H1 (cell line): ENCODE measurements around the gene HIPK2.
A peak's percentile ranks its signal among the peaks of the same experiment; 100 is the strongest.

Source experiments
- CEBPB ChIP-seq: IDR thresholded peaks from 2 replicates; pipeline ENCODE4 v1.6.1; 2012; ENCODE audit warnings: low read depth, low read length
- CTBP2 ChIP-seq: IDR thresholded peaks from 2 replicates; pipeline ENCODE4 v1.7.0; 2011; ENCODE audit warnings: borderline replicate concordance, mild to moderate bottlenecking, moderate library complexity, mixed read lengths, low read length; ENCODE audit not compliant: insufficient read depth, insufficient read length
- EP300 ChIP-seq, 2 experiments: IDR thresholded peaks; 1 replicate in 1 of 2; 2 replicates in 1 of 2; pipeline ENCODE4 v1.6.1; 2011 to 2012; ENCODE audit warnings: low read depth in 2 of 2, low read length in 2 of 2, mild to moderate bottlenecking in 2 of 2, borderline replicate concordance in 1 of 2, inconsistent platforms in 1 of 2, moderate library complexity in 1 of 2
- JUN ChIP-seq: IDR thresholded peaks from 2 replicates; pipeline ENCODE4 v1.6.1; 2011; ENCODE audit warnings: low read depth, mild to moderate bottlenecking, improper control_type of control experiment, low read length
- MAFK ChIP-seq: IDR thresholded peaks from 2 replicates; pipeline ENCODE4 v1.6.1; 2012; ENCODE audit warnings: low read depth, mild to moderate bottlenecking, improper control_type of control experiment, low read length
- POLR2AphosphoS5 ChIP-seq: IDR thresholded peaks from 2 replicates; pipeline ENCODE4 v1.6.1; 2011; ENCODE audit warnings: low read depth, low read length
- SIN3A ChIP-seq, 2 experiments: IDR thresholded peaks in 1 of 2; conservative IDR thresholded peaks in 1 of 2; 2 replicates each; pipeline ENCODE4 v1.6.1; 2011 to 2012; ENCODE audit warnings: low read length in 2 of 2, improper control_type of control experiment in 1 of 2, low read depth in 1 of 2, mild to moderate bottlenecking in 1 of 2
- TBP ChIP-seq: IDR thresholded peaks from 2 replicates; pipeline ENCODE4 v1.6.1; 2011; ENCODE audit warnings: low read depth, low read length, improper control_type of control experiment
- TF ChIP-seq, protein P1 (sequence below), 3 experiments: IDR thresholded peaks; 1 replicate in 2 of 3; 2 replicates in 1 of 3; pipeline versions ENCODE4 v1.5.1 to v1.6.1; 2011; ENCODE audit warnings: low read length in 3 of 3, mild to moderate bottlenecking in 3 of 3, inconsistent platforms in 2 of 3, low read depth in 1 of 3, moderate library complexity in 1 of 3; ENCODE audit not compliant: insufficient read depth in 1 of 3; ENCODE audit errors: control extremely low read depth in 1 of 3
- TF ChIP-seq, protein P2 (sequence below): IDR thresholded peaks from 2 replicates; pipeline ENCODE4 v1.6.1; 2012; ENCODE audit warnings: inconsistent platforms

DNA sequence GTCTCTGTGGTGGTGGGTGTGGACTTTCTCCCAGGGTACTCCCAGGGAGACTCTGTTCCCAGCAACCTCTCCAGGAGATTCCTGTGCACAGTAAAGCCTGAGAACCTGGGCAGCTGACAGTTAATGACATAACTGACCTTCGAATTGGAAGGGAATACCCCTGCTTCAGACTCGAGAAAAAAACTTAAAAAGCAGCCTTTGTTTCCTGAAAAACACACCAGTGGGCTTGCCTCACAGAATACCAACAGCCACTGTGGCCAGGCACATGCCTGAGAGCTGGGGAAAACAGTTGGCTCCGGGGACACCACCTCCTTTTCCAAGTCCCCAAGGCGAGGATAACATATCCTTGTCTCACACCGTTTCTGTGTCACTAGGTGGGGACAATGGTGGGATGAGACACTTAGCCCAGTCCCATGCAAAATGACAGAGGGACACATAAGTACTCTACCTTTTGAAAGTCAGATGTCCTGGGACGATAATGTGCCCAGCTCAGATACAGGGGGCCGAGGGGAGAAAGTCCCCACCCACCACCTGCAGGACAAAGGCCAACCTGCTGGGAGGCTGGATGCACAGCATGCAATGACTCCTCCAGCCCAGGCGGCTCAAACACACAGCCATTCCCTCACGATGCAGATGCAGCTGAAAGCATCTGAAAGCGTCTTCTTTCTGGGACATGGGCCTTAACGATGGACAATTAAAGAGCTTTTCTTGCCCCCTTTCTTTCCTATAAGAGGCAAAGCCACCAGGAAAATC lies 65.6 kb downstream of the HIPK2 start:
- TF ChIP-seq, protein P1, sequence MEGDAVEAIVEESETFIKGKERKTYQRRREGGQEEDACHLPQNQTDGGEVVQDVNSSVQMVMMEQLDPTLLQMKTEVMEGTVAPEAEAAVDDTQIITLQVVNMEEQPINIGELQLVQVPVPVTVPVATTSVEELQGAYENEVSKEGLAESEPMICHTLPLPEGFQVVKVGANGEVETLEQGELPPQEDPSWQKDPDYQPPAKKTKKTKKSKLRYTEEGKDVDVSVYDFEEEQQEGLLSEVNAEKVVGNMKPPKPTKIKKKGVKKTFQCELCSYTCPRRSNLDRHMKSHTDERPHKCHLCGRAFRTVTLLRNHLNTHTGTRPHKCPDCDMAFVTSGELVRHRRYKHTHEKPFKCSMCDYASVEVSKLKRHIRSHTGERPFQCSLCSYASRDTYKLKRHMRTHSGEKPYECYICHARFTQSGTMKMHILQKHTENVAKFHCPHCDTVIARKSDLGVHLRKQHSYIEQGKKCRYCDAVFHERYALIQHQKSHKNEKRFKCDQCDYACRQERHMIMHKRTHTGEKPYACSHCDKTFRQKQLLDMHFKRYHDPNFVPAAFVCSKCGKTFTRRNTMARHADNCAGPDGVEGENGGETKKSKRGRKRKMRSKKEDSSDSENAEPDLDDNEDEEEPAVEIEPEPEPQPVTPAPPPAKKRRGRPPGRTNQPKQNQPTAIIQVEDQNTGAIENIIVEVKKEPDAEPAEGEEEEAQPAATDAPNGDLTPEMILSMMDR (IDR thresholded peaks at IDR 0.05; ENCODE audit: control extremely low read depth in 1 of 3, insufficient read depth in 1 of 3, low read depth in 1 of 3, low read length in 3 of 3), result no peak
- TF ChIP-seq CTBP2 (peak; percentile 11), POLR2AphosphoS5 (no peak), TBP (no peak), JUN (no peak), MAFK (no peak), CEBPB (no peak), EP300 (IDR thresholded peaks at IDR 0.05; ENCODE audit: borderline replicate concordance in 1 of 2, low read depth in 2 of 2, low read length in 2 of 2) (no peak), SIN3A (conservative IDR thresholded peaks at IDR 0.05 in 1 of 2, IDR thresholded peaks at IDR 0.05 in 1 of 2; ENCODE audit: low read depth in 1 of 2, low read length in 2 of 2) (no peak)
- TF ChIP-seq, protein P2, sequence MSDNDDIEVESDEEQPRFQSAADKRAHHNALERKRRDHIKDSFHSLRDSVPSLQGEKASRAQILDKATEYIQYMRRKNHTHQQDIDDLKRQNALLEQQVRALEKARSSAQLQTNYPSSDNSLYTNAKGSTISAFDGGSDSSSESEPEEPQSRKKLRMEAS, result 0 out of 2 replicates have a peak, but pooled peaks have one; percentile 19
